Activated naive CD4-positive, alpha-beta T cell treated with Interleukin-2 at 50 U/mL for 16 hours (primary cell): ENCODE measurements around the gene RASA4.
A peak's percentile ranks its signal among the peaks of the same experiment; 100 is the strongest.
"Not testable (repeated sequence)": the region's sequence is repeated elsewhere in the genome, so short reads cannot be mapped to it uniquely, and the experiment has no call there.

Source experiments
- DNase-seq: peaks from one replicate; pipeline ENCODE4 v3.0.0-alpha.2; 2020

Gene RASA4

DNA sequence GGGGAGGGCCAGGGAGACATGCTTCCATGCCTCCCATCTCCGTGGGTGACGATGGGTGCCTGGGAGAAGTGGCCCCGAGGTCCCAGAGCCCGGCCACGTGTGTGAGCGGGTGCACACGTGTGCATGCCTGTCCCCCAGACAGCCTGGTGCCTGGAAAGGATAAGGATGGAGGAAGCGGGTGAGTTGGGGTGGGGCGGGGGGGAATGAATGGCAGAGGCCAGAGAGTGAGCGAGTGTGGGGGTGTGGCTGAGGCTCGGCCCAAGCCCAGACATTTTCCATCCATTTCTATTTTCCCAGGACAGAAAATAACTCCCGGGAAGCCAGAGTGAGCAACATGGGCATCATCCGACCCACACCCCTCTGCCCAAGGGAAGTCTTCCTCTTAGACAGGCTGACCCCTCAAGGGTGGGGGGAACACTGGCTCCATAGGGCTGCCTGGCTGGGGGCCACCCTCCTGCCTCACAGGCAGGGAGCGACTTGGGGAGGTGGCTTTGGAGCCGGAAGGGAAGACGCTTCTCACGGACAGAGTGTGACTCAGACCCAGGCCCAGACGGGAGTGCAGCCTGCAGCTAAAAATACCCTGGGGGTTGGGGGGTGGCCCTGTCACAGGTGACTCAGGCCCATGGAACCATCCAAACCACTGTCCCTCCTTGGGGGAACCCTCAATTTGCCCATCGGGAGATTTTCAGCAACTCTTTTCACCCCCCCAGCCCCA, 12.0 kb downstream of the RASA4 start:
- not testable (repeated sequence) for DNase-seq

DNA sequence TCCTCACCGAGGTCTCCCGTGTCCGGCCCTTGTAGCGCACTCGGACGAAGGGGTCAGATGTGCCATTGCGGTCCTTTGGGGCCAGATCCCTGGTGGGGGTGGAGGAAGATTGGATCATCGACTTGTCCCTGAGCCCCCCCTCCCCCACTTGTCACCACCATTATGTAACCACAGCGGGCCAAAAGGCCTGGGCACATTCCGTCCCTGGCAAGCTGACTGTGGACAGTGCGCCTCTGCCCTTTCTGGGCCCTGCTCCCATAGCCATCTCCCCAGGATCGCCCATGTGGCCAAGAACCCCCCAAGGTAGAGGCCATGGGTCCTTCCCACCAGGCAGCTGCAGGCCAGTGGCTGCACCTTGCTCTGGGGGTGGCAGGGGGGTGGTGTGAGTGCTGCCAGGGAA, 14.2 kb downstream of the RASA4 start:
- not testable (repeated sequence) for DNase-seq

DNA sequence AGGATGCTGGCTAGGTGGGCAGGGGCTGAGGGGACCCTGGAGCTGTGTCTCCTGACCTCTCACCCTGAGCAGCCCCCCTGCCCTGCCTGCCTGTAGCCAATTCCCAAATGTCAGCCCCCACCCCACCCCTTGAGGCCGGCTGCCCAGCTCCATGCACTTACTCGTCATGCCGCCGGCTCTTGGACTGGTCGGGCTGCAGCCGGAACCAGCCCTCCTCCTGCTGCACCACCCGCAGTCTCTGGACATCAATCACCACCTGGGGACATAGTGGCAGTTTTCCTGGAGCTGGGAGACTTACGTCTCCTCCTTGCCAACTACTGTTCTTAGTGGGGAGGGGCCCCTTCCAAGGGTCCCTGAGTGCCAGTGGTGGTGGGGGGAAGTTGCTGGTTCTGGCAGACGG, 16.9 kb downstream of the RASA4 start:
- not testable (repeated sequence) for DNase-seq

DNA sequence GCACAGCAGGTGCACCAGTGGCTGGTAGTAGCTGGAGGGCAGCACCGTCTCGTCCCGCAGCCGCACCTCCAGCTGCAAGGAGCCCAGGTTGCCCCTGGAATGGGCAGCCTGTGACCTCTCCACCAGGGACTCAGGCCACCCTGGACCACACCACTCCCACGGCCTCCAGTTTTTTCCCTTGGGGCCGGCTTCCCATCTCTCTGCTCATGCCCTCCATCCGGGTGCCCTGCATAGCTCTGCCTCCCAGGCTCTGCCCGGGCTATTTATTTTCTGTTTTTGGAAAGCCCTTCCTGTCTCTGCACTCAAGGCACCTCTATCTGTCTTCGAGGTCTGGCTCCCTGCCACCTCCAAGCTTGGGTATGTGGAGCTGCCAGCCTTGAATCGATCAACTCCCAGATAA, 20.5 kb downstream of the RASA4 start:
- DNase-seq = not testable (repeated sequence)

DNA sequence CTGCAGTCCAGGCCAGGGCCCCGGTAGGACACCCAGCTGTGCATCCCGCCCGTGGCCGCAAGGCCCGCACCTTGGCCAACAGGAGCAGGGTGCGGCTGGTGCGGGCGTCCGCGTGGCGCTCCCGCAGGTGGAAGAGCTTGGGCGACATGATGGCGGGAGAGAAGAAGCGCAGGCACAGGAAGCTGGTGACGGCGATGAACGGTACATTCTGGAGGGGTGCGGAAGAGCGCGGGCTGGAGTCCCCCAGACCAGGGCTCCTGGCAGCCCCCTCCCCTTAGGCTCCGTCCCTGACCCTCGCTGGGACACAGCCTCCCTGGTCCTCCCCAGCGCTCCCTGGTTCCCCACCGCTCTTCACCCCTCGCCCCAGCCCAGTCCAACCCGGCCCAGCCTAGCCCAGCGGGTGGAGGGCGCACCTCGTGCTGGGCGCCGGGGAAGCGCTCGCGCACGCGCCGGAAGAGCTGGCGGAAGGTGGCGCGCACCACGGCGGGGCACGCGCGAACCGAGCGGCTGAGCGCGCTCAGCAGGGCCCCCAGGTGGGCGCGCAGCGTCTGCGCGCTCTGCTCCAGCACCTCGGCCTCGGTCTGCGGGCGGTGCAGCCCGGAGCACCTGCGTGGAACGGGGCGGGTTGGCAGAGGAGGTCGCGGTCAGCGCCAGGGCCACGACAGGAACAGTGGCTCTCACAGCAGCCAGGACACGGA, 22.8 kb downstream of the RASA4 start:
- not testable (repeated sequence) for DNase-seq

DNA sequence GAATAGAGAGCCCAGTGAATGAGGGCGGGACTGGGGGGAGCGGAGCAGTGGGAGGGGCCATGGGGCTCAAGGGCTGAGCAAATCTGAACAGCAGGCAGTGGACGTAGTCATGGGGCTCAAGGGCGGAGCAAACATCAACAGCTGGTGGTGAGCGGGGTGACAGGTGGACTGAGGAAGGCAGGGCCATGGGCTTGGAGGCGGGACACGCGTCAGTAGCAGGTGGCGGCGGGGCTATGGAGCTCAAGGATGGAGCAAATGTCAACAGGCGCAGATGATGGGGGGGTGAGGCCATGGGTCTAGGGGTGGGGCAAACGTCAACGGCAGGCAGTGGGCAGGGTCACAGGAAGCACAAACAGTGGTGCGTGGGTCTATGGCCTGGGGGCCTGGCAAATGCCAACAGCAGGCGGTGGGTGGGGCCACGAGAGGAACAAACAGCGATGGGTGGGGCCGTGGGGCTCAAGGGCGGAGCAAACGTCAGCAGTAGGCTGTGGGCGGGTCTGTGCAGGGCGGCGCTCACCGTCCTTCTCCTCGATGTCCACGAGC, 24.0 kb downstream of the RASA4 start:
- DNase-seq = peak; percentile 27

DNA sequence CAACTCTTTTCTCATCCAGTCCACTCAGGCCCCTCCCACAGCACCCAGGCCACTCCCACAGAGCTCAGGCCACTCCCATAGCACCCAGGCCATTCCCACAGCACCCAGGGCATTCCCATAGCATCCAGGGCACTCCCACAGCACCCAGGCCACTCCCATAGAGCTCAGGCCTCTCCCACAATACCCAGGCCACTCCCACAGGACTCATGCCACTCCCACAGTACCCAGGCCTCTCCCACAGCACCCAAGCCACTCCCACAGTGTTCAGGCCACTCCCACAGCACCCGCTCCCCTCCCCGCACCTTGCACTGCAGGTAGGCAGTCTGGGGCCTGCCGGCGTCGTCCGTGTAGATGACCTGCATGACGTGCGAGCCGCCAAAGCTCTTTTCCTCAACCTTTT, 26.7 kb downstream of the RASA4 start:
- DNase-seq = not testable (repeated sequence)

DNA sequence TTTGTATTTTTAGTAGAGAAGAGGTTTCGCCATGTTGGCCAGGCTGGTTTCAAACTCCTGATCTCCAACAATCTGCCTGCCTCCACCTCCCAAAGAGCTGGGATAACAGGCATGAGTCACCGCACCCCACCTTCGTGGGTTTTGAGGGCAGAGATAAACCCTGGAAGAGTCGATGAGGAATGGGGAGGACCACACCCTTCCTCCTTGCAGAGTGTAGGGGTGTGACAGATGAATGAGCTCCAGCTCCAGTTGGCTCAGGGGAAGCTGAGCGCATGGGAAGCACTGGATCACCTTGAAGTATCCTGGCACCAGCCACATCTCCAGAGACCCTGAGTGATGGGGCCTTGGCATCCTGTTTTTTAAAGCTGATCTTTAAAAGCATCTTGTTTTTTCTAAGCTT, 33.1 kb downstream of the RASA4 start:
- DNase-seq = not testable (repeated sequence)

DNA sequence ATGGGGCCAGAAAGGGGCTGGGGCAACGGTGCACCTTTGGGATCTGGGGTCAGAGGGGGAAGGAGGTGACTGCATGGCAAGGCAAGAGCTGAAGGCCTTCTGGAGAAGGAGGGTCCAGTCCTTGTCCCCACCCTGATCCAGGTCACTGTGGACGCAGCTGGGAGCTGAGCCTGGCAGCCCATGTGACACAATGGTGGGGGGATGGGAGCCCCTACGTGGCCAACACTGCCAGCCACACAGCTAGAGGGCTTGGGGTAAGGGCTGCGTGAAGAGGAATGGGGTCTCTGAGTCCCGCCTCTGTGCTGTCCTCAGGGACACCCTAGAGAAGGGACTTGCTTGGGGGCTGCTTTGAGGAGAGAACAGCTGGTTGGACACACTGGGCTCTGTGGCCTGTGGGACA, 34.8 kb downstream of the RASA4 start:
- not testable (repeated sequence) for DNase-seq

DNA sequence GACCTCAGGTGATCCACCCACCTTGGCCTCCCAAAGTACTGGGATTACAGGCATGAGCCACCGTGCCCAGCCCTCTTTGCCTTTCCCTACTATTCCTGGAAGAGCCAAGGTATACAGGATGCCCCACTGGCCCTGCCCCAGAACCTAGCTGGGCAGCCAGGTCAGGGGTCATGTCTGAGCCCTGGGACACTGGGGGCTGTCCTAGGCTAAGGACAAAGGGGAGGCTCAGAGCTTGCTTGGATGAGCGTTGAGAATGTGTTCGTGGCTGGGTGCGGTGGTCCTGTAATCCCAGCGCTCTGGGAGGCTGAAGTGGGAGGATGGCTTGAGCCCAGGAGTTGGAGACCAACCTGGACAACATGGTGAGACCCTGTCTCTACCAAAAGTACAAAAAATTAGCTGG, 38.1 kb downstream of the RASA4 start:
- DNase-seq = not testable (repeated sequence)

DNA sequence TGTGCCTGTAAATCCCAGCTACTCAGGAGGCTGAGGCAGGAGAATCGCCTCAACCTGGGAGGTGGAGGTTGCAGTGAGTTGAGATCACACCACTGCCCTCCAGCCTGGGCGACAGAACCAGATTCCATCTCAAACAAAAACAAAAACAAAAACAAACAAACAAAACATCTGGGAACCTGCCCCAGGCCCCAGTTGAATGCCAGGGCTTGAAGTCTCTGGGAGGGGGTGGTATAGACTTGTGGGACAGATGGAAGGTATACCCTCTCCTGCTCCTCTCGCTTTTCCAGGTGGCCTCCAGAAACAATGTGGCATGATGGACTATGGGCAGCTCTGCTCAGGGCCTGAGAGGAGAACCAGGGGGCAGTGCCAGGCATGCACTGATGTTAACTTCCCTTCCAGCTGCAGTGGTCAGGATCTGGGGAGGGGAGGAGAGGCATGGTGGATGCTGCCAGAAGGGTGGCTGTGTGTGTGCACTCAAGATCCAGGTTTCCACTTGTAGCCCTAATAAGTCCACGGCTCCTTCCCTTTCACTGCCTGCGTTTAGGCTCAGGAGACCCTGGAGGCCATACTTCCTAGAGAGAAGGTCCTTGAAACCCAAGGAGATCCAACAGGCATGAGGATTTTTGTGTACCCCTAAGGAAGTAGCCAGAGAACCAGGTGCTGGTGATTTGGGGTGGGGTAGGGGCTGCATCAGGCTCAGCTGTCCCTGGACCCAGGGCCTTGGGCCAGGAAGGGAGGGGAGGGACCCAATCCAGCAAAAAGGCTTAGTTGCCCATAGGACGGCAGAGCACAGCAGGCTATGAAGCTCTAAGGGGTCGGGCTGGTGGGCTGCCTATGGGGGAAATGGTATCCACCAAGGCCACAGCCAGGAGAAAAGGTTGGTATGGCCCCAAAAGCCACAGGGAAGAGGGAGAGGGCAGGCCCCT, 39.0 kb downstream of the RASA4 start:
- not testable (repeated sequence) for DNase-seq

DNA sequence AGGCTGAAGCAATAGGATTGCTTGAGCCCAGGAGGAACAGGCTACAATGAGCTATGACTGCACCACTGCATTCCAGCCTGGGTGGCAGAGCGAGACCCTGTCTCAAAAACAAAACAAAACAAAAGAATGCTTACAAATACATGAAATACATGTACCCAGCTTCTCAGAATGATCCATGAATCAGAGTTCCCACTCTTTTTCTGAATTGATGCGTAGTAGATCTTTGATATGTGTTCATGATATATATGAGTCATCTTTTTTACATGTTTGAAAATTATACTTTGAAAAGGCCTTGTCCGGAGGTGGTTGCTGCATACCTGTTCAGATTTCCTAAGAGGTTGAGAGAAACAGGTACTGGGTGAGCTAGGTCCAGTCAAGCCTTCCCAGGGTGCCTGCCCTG, 40.2 kb downstream of the RASA4 start:
- DNase-seq = not testable (repeated sequence)

DNA sequence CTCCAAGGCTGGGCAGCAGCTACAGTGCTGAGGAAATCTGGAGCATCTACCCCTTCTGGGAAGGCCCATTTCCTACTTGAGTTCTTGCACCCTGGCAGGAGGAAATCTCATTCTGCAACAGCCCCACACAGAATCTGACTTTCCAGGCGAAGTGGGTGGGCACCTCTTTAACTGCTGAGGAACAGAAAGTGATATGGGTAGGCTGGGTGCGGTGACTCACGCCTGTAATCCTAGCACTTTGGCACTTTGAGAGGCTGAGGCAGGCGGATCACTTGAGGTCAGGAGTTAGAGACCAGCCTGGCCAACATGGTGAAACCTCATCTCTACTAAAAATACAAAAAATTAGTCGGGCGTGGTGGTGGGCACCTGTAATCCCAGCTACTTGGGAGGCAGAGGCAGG, 41.9 kb downstream of the RASA4 start:
- DNase-seq = not testable (repeated sequence)

DNA sequence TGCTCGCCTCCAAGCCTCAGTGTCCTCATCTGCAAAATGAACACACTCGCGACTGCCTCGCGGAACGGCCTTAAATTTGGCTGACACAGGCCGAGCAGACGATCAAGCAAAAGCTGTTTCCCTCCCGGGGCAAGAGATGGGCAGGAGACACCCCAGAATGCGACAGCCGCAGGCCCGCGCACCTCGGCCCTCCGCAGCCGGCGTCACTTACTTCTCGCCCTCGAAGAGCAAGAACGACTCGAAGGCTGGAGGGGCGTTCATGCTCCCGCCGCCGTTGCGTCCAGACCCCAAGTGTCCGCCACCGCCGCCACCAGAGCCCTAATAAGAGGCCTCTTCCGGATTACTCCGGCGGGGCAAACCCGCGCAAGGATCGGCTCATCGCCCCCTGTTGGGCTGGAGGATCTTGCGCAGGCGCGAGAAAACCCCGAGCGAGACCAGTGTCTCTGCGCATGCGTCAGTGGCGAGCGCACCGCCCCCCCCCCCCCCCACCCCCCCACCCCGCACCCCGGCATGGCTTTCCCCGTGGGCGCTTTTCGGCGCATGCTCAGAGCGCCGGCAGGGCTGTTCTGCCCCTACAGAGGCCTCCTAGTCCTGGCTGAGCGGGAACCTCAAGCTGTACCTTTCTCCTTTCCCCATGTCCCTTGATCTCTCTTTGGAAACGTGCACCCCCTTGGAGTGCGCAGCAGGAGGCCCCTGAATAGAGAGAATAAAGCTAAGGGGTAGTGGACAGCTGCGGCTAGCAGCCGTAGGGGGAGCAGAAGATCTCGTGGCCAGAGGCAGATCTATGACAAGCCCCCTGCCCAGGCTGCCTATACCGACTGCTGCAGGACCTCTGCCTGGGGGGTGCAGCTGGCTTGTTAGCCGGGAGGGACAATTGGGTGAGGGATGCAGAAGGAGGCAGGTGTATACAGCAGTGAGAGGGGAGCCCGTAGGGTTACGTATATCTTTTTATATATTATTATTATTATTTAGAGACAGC, 44.0 kb downstream of the RASA4 start, which contains the start of gene POLR2J3:
Gene POLR2J3 (minus strand): TSS at position 323 of the 979 bp plus-strand sequence. CDS start 62 bp downstream, at position 261.
- DNase-seq = peak; percentile 100

DNA sequence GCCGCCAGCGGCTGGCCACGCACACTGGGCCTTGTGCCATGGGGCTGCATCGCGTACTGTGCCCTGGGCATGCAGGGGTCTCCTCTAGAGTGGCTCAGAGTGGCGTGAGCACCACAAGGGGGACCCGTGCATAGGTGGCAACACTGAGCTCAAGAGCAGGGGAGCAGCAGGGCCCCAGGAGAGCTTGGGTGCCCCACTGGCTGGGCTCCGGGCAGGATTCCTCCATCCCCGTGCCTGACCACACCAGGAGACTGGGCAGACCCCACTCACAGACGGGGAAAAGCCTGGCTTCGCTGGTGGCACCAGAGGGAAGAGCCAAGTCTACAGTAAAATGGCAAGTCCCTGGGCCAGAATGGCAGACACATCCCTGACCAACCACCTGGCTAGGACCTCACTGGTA, 47.9 kb downstream of the RASA4 start:
- DNase-seq = not testable (repeated sequence)

DNA sequence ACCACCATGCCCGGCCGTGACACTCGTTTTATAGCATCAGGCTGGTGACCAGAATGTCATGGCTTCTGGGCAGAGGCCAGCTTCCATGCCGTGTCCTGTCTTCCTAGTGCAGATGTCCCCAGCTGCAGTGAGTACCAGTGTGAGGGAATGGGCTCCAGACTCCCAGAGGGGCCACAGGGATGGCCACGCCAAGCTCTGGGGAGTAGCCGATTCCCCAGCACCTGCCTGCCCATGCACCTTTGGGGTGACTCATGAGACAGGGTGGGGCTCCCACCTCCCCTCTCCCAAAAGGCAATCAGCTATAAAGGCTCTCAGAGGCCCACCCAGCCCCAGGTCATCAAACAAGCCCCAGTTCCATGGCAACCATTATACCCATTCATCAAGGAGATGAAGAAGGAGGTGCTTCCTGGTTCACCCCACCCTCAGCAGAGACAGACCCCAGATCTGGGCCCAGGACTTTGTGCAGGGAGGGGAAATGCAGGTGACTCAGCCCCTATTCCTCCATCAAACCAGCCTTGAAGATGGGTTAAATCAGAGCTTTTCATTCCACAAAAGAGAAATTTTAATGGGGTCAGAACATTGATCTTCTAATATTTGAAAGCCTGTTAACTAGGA, 65.6 kb downstream of the RASA4 start, which contains the start of gene SPDYE2:
Gene SPDYE2 (plus strand): TSS at position 419 of the 615 bp plus-strand sequence. CDS start 2,030 bp downstream, outside the sequence.
- not testable (repeated sequence) for DNase-seq

DNA sequence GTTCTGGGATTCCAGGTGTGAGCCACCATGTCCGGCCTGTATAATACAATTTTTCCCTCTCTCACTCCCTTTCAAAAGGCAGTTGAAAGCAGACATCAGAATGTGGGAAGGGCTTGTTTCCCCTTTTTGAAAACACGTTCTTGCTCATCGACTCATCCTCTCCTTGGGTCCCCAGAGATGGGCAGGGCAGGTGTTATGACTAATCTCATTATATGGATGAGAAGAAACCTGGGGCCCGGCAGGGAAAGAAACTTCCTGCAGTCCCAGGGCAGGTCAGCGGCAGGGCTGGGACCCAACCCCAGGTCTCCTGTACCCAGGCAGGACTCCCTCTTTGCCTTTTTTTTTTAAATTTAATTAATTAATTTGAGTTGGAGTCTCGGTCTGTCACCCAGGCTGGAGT, 70.2 kb downstream of the RASA4 start:
- DNase-seq = not testable (repeated sequence)

DNA sequence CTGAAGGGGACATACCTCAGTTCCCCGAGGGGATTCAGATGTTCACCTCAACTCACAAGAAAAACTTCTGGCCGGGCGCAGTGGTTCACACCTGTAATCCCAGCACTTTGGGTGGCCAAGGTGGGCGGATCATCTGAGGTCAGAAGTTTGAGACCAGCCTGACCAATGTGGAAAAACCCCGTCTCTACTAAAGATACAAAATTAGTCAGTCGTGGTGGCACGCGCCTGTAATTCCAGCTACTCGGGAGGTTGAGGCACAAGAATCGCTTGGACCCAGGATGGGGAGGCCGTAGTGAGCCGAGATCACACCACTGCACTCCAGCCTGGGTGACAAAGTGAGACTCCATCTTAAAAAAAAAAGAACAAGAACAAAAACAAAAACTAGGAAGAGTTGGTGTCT, 71.3 kb downstream of the RASA4 start:
- not testable (repeated sequence) for DNase-seq

DNA sequence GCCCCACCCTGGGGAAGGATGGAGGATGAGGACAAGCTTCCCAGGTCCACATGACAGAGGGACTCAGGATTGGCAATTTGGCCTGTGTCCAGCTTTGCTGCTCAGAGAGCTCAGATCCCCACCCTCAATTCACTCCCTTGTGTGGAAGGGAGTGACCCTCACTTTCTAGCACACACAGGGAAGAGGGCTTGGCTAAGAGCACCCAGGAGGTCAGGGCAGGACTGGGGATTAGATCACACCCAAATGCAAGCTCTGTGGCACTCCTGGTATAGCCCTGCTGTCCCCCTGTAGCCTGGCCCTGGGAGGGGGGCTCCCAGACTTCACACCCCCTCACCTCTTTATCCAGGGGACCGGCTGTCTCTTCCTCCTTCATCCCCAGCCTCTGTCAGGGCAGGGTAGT, 72.2 kb downstream of the RASA4 start:
- DNase-seq = not testable (repeated sequence)

DNA sequence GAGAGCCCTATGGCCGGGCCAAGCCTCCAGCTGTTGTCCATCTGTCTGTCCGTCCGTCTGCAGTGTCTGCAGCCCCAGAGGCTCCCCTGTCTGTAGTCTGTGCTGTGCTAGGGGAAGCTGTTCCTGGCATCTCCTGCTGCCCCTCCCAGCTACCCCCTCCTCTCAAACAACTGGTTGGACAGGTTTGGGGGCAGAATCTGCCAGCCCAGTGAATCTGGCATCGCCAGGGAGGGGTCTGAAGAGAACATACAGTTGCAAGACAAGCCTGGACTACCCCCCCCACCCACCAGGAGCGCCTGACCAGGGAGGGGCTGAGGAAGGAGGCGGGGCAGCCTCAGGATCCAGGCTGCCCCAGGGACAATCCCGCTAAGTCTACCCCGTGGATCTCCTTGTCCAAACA, 73.0 kb downstream of the RASA4 start, which contains the start of gene UPK3BL2:
Gene UPK3BL2 (minus strand): TSS at position 101 of the 400 bp plus-strand sequence. CDS start 60 bp downstream, at position 41.
- not testable (repeated sequence) for DNase-seq

DNA sequence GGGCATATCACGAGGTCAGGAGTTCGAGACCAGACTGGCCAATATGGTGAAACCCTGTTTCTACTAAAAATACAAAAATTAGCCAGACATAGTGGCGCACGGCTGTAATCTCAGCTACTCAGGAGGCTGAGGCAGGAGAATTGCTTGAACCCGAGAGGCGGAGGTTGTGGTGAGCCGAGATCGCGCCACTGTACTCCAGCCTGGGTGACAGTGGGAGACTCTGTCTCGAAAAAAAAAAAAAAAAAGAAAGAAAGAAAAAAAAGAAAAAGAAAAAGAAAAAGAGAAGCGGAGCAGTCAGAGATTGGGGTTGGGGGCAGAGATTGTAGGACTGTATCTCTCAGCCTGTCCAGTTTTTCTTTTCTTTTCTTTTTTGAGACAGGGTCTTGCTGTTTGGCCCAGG, 73.8 kb downstream of the RASA4 start:
- DNase-seq = not testable (repeated sequence)
